ENCODE data around the gene MFSD6.

DNA sequence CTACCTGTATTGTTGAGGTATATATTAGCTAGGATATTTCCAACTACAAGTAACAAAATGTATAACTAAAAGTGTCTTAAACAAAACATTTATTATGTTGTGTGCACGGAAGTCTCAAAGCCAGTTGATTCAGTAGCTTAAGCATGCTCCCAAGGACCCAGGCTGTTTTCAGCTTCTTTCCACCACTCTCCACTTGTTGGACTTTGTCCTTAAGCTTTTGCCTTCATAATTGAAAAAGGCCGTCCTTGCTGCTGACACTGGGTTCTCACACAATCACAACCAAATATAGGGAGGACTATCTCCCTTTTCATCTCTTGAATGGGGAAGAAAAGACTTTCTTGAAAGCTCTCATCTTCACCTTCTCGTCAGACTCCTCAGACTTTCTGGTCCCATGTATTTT lies 138.6 kb downstream of the MFSD6 start:
- TF ChIP-seq, protein P1, sequence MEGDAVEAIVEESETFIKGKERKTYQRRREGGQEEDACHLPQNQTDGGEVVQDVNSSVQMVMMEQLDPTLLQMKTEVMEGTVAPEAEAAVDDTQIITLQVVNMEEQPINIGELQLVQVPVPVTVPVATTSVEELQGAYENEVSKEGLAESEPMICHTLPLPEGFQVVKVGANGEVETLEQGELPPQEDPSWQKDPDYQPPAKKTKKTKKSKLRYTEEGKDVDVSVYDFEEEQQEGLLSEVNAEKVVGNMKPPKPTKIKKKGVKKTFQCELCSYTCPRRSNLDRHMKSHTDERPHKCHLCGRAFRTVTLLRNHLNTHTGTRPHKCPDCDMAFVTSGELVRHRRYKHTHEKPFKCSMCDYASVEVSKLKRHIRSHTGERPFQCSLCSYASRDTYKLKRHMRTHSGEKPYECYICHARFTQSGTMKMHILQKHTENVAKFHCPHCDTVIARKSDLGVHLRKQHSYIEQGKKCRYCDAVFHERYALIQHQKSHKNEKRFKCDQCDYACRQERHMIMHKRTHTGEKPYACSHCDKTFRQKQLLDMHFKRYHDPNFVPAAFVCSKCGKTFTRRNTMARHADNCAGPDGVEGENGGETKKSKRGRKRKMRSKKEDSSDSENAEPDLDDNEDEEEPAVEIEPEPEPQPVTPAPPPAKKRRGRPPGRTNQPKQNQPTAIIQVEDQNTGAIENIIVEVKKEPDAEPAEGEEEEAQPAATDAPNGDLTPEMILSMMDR (IDR thresholded peaks at IDR 0.05): no peak
- no peak for TF ChIP-seq POLR2A (IDR thresholded peaks at IDR 0.05)
